ENCODE data around the gene TRHDE. TPM values are rescaled to one million over a fixed set of nuclear protein-coding genes. Genes with fewer than 3 reads are reported as not detected.

TRHDE gene
- total and polyA plus RNA-seq, 9 of the 15 experiments (the other 6 are each of a cell fraction or from before 2014, with no cell fraction given), result 0.03 to 0.29 (median 0.09) TPM

GRCh38 chr12:72228424-72228823 is 43.7 kb upstream of the TRHDE start:
- Histone ChIP-seq H3K79me2 (ENCODE audit: control insufficient read depth, insufficient read depth, low read length) (no peaks in the 10 kb centered on the region), H4K20me1 (replicated peaks; ENCODE audit: control insufficient read depth, insufficient read depth, low read length) (no peaks in the 10 kb centered on the region), H3K27me3 (ENCODE audit: control insufficient read depth in 2 of 2, insufficient read depth in 2 of 2, low read length in 2 of 2) (no peaks in the 10 kb centered on the region), H3K36me3 (ENCODE audit: control insufficient read depth, insufficient read depth, low read length) (no peaks in the 10 kb centered on the region), H3K4me2 (ENCODE audit: insufficient read depth, low read length) (no peak overlapping the region), H3K27ac (ENCODE audit: extremely low read depth, low read depth, low read length) (no peak overlapping the region), H3K9me3 (replicated peaks; ENCODE audit: control insufficient read depth, insufficient read depth, low read depth, low read length) (no peaks in the 10 kb centered on the region), H3K4me1 (replicated peaks in 1 of 2; ENCODE audit: control insufficient read depth in 2 of 2, insufficient read depth in 2 of 2, low read length in 2 of 2) (no peaks in the 10 kb centered on the region), H3K9ac (ENCODE audit: insufficient read depth in 1 of 2, low read depth in 2 of 2, low read length in 2 of 2) (no peak overlapping the region), H2AFZ (ENCODE audit: low read depth, low read length) (no peak overlapping the region), H3K9me1 (ENCODE audit: control insufficient read depth, insufficient read depth, low read length) (no peaks in the 10 kb centered on the region), H3K4me3 (no peak overlapping the region)
- DNase-seq (ENCODE audit: extremely low read depth in 1 of 4, low spot score in 3 of 4), result no peak
- no peak for ATAC-seq
- in situ Hi-C loops (cut with MboI), result no loop called here
- POLR2A ChIA-PET, result no interaction called here
- BruUV-seq (replicated peaks), result no TSS peak
- CTCF ChIA-PET (ENCODE audit: low intra/inter-chr PET ratio), result no interaction called here
- TF ChIP-seq ZFP1 (CRISPR knock-in tag; IDR thresholded peaks at IDR 0.05), result no peak
- TF ChIP-seq, protein P1, sequence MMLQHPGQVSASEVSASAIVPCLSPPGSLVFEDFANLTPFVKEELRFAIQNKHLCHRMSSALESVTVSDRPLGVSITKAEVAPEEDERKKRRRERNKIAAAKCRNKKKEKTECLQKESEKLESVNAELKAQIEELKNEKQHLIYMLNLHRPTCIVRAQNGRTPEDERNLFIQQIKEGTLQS (IDR thresholded peaks at IDR 0.05), result 0 out of 2 replicates have a peak, but pooled peaks have one; percentile 29
- TF ChIP-seq, protein P1 (CRISPR knock-in tag; conservative IDR thresholded peaks at IDR 0.05), result no peak
- no peak for TF ChIP-seq CEBPG (CRISPR knock-in tag; IDR thresholded peaks at IDR 0.05)
- TF ChIP-seq CEBPG (tag; conservative IDR thresholded peaks at IDR 0.05 in 1 of 2, IDR thresholded peaks at IDR 0.05 in 1 of 2), result 0 out of 4 replicates have a peak, but pooled peaks of 1 of the 2 experiments have one; percentile 18
- TF ChIP-seq ZNF316 (IDR thresholded peaks at IDR 0.05), result no peak
- intact Hi-C loops (cut with micrococcal nuclease), result no loop called here
- no peak for FAIRE-seq

- H3K4me3 ChIP-seq, result no peak overlapping the region
- H3K9ac ChIP-seq (ENCODE audit: insufficient read depth in 1 of 2, low read depth in 2 of 2, low read length in 2 of 2), result no peak overlapping the region
- H3K4me1 ChIP-seq (replicated peaks in 1 of 2; ENCODE audit: control insufficient read depth in 2 of 2, insufficient read depth in 2 of 2, low read length in 2 of 2), result no peaks in the 10 kb centered on the region
- DNase-seq (ENCODE audit: extremely low read depth in 1 of 4, low spot score in 3 of 4) (no peak), ATAC-seq (no peak), FAIRE-seq (no peak)
- H3K27me3 ChIP-seq (ENCODE audit: control insufficient read depth in 2 of 2, insufficient read depth in 2 of 2, low read length in 2 of 2), result no peaks in the 10 kb centered on the region
- no peaks in the 10 kb centered on the region for H4K20me1 ChIP-seq (replicated peaks; ENCODE audit: control insufficient read depth, insufficient read depth, low read length)
- H3K36me3 ChIP-seq (ENCODE audit: control insufficient read depth, insufficient read depth, low read length), result no peaks in the 10 kb centered on the region
- no peak overlapping the region for H3K4me2 ChIP-seq (ENCODE audit: insufficient read depth, low read length)
- H3K79me2 ChIP-seq (ENCODE audit: control insufficient read depth, insufficient read depth, low read length), result no peaks in the 10 kb centered on the region
- 2% methylated on average over 4 of the region's 4 CpGs for WGBS (ENCODE audit: insufficient coverage, low coverage, missing lambda C conversion rate)
- no peak overlapping the region for H3K27ac ChIP-seq (ENCODE audit: extremely low read depth, low read depth, low read length)
- H2AFZ ChIP-seq (ENCODE audit: low read depth, low read length), result no peak overlapping the region
- BruUV-seq (replicated peaks), result no TSS peak
- no peaks in the 10 kb centered on the region for H3K9me1 ChIP-seq (ENCODE audit: control insufficient read depth, insufficient read depth, low read length)
- intact Hi-C loops (cut with micrococcal nuclease), result no loop called here
- in situ Hi-C loops (cut with MboI), result no loop called here
- CTCF ChIA-PET (ENCODE audit: low intra/inter-chr PET ratio), result no interaction called here
- H3K9me3 ChIP-seq (replicated peaks; ENCODE audit: control insufficient read depth, insufficient read depth, low read depth, low read length), result no peaks in the 10 kb centered on the region
- POLR2A ChIA-PET, result interaction anchor here (0.6 kb wide), 1 partner anchor 992 kb away, joined by 3 read pairs; no protein-coding TSS in a partner anchor
- no peak for TF ChIP-seq HNRNPK (IDR thresholded peaks at IDR 0.05; ENCODE audit: low read depth, low read length, poor library complexity, severe bottlenecking)
These were observed 41.6 kb upstream of the TRHDE start for GRCh38 chr12:72230589-72230988.
